Right lobe of liver (tissue), 4 donors: ENCODE results near the gene WDFY3.

Experiments used
- POLR2A ChIP-seq: fragments of 450-650 bp; IDR thresholded peaks from one replicate; pipeline ENCODE4 v1.6.1; 2017; ENCODE audit warnings: antibody characterized with exemption, mild to moderate bottlenecking
- TF ChIP-seq, protein P1 (sequence below), 4 donors: fragments of 200-600 bp in 3 of 4; fragments of 450-650 bp in 1 of 4; IDR thresholded peaks; one replicate each; pipeline versions ENCODE4 v1.5.1 to v1.8.0; 2016 to 2022; ENCODE audit warnings: antibody characterized with exemption in 4 of 4, mild to moderate bottlenecking in 2 of 4
- donor health status: DM: no; HTN: no; CAD: no.
- donor health status: DM: no; HTN: no; CAD: no.
- donor health status: DM: no; HTN: yes; CAD: no.

DNA sequence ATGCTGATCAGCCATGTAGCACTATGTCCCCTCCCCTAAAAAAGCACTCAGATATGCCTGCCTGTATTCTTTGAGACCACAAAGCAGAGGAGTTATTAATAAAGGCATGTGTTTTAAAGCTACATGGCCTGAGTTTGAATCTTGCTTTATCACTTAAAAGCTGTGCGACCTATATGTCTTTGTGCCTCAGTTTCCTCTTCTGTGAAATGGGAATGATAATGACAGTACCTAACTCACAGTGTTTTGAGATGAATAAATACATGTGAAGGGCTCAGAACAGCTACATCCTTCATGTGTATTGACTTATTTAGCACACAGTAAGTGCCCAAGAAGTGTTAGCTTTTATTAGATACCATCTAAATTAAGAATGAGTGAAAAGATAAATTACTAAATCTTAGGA lies 180.0 kb downstream of the WDFY3 start:
- TF ChIP-seq, protein P1, sequence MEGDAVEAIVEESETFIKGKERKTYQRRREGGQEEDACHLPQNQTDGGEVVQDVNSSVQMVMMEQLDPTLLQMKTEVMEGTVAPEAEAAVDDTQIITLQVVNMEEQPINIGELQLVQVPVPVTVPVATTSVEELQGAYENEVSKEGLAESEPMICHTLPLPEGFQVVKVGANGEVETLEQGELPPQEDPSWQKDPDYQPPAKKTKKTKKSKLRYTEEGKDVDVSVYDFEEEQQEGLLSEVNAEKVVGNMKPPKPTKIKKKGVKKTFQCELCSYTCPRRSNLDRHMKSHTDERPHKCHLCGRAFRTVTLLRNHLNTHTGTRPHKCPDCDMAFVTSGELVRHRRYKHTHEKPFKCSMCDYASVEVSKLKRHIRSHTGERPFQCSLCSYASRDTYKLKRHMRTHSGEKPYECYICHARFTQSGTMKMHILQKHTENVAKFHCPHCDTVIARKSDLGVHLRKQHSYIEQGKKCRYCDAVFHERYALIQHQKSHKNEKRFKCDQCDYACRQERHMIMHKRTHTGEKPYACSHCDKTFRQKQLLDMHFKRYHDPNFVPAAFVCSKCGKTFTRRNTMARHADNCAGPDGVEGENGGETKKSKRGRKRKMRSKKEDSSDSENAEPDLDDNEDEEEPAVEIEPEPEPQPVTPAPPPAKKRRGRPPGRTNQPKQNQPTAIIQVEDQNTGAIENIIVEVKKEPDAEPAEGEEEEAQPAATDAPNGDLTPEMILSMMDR (IDR thresholded peaks at IDR 0.05) = no peak
- TF ChIP-seq POLR2A = no peak
